Frontal cortex (tissue), 4 donors: ENCODE measurements around the gene MCTP1. TPM values are rescaled to one million over a fixed set of nuclear protein-coding genes. Genes with fewer than 3 reads are reported as not detected.

ENCODE experiments used
- DNase-seq, 2 donors: peaks; one replicate each; pipeline ENCODE4 v3.0.0; 2012; ENCODE audit warnings: low spot score in 2 of 2
- FAIRE-seq: peaks from 2 replicates; lab custom pipeline; 2012; peaks lifted over from hg19 to GRCh38; lab: Jason Lieb, UNC
- total RNA-seq: library from RNA; depleted of rRNA; stranded (reverse); fragments of >200 nt; gene quantifications from one replicate; pipeline ENCODE4 v1.2.3, GENCODE V29; 2014
- donor health status: control.
- donor health status: control.
- donor health status: control.

Gene MCTP1
- total RNA-seq, 1 donor from 2014 or later: 48.5 TPM

DNA sequence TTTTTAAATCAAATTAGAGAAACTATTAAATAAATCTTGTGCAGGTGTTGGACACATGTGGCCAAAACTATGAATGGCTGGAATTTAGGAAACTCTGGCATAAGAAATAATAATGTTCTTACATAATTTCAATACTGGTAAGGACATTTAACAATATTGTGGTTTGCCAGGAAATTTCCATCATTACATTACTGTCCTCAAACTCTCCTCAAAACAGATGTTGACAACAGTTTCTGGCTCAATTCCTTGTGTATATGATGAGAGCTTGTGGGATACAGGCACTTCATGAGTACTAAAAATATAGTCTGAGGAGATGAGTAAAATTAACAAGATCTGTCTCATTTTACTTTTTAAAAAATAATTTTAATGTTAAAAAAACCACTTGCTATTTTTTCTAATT, 27.9 kb downstream of the MCTP1 start:
- no peak for FAIRE-seq
- DNase-seq: no peak

DNA sequence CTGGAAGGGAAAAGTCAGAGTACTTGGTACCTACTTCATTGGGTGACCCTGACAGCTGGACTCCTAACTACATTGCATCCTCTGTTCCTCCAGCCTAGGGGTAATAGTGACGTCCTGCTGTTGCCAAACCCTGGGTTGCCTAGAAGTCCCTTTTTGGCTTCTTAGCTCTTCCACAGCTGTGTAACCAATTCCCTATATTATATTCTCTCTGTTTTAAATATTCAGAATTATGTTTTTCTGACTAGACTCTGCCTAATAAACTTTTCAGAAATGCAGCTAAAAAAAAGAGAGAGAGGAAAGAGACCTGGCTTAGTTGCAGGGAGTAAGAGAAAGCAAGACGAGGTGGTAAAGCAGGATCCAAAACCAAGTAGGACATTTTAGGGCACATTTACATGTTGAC, 28.4 kb downstream of the MCTP1 start:
- DNase-seq: no peak
- FAIRE-seq: no peak

DNA sequence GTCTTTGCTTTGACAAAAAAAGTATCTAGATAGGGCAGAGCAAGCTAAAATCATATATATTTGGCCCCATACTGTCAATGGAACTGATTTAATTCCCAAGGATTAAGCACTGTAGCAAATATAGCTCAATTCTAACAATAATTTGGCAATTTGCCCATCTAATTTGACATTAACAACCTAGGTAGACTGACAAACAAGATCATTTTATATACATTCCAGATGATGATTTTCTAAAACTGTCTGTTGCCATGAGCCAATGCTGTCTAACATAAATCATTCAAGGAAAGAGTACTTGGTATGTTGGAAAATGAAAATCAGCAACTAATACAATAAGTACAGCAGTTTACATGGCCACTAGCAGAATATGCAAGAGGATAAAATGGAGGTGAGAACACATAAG, 32.1 kb downstream of the MCTP1 start:
- DNase-seq (no peak), FAIRE-seq (no peak)

DNA sequence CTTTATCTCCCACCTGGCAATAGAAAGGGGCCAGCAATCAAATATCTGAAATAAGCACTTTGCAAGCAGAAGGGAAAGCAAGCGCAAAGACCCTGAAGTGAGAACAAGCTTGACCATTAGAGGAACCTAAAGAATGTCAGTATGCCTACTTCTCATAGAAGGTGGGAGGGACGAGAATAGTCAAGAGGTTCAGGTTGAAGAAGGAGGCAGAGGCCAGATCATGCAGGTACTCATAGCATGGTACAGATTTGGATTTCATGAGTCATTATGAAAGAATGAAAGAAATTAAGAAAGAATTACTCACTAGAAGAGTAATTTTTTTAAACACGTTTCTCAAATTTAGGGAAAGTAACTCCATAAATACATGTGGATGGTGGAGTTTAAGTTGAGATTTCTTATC, 33.7 kb downstream of the MCTP1 start:
- FAIRE-seq (no peak), DNase-seq (no peak)

DNA sequence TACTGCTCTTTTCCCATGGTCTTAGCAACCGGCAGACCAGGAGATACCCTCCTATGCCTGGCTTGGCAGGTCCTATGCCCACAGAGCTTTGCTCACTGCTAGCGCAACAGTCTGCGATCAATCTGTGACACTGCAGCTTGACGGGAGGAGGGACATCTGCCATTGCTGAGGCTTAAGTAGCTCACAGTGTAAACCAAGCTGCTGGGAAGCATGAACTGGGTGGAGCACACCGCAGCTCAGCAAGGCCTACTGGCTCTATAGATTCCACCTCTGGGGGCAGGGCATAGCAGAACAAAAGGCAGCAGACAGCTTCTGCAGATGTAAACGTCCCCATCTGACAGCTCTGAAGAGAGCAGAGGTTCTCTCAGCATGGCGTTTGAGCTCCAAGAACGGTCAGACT, 40.4 kb downstream of the MCTP1 start:
- FAIRE-seq: no peak
- DNase-seq: no peak

DNA sequence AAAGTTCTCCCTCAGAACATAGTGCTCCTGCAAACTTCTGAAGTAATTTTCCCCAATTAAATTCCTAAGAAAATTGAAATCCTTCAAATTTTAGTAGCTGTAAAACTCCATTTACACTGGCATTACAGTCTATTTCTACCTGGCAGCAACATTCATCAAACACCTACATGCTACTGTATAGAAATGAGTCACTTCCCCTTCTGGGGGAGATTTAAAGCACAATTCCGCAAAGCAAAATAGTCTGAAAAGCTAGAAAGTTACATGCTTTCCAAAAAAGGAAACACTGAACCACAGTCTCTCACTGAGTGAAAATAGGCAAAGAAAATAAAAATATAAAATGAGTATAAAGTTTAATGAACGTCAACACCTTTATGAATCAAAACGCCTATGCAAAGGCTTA, 43.3 kb downstream of the MCTP1 start:
- DNase-seq (no peak), FAIRE-seq (no peak)

DNA sequence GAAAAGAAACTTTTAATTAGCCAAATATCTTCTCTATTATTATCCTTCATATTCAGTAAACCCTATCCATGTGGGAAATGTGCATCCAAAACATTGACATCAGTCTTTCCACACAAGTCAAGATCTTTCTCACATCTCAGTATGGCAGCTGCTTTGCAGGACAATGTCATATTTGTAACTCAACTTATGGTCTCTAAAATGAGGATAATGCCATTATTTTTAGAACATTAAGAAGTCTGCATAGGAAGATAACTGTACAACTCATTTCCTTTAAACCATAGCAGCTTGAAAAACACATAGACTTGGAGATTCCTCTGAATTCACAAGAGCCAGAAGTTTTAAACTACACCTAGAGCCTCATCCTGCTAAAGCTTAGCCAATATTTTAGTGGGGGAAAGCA, 43.7 kb downstream of the MCTP1 start:
- DNase-seq (no peak), FAIRE-seq (no peak)

DNA sequence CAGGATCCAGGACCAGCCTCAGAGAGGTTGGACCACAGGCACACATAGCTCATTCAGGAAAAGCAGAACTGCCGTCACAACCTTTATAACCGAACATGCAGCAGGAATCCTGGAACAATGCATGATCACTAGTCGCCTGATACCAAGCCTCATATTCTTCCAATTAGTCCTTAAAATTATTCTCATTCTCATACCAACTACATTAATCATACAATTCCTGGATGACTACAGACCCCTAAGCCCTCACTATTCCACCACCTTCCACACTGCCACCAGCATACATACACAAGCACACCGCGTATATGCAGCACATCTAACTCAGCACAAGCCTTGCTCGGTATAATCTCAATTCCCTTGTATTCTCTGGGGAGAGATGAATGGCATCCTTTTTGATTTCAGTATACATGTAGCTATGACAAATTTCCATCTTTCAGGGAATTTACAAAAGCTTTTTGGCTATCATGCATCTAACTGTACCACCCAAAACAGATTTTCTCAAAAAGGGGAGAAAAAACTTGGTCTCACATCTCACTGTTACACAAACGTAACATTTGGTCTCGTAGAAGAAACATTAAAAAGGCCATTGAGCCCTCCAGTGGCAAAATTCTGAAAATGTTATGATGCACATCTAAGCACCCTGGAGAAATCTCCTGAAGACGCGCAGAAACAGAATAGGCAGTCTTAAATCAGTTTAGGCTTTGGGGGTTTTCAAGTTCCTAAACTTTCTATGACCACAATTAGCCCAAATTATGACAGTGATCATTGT, 46.2 kb downstream of the MCTP1 start:
- DNase-seq: peak in 1 of 2 donors; percentile 16
- no peak for FAIRE-seq

DNA sequence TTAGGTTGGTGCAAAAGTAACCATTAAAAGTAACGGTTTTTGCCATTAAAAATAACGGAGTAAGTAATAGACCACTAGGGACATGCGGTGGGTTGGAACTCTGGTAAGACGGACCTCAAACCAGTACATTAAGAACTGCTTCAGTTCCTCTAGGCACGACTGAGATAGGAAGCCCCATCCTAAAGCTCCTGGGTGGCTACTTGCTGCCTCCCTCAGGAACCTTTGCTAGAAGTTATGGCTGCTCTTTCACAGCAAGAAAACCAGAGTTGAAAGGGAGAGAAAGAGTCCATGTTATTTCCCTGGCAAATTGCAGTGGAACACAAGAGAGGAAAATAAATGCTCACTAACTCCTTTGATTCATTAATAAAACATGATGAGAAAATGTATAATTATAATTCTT, 47.6 kb downstream of the MCTP1 start:
- no peak for FAIRE-seq

DNA sequence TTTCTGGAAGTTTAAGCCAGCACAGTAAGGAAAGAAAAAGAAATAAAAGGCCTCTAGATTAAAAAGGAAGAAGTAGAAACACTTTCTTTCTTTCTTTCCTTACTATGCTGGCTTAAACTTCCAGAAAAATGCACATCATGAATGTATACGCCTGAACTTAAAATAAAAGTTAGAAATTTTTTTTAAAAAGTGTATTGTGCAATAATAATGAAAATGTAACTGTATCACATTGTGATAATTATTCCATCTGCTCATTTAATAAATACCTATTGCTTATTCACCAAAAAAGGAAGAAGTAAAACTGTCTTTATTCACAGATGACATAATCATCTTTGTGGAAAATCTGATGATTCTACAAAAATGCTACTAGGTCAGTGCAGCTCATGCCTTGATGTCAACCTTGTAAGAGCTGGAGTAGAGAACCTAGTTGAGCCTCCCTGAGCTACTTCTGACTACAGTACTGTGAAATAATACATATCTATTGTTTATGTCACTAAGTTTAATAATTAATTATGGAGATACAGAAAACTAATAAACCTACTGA, 49.4 kb downstream of the MCTP1 start:
- DNase-seq: no peak
- FAIRE-seq: no peak

More for the DNA sequence above, 47.6 kb downstream of the MCTP1 start:
- no peak for DNase-seq

DNA sequence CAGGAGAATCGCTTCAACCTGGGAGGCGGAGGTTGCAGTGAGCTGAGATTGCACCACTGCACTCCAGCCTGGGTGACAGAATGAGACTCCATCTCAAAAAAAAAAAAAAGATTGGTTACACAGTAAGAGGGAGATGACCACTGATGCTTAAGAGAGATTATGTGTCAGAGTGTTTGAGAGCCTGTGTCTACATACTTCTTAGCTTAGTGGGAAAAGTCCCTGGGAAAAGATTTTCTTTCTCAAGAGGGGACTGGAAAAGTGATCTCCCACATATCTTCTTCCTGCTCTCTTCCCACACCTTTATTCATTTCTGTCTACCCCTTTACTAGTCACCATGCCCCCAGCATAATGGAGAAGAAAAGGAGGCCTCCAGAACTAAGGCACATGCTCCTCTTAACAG, 55.2 kb downstream of the MCTP1 start:
- no peak for DNase-seq
- no peak for FAIRE-seq

DNA sequence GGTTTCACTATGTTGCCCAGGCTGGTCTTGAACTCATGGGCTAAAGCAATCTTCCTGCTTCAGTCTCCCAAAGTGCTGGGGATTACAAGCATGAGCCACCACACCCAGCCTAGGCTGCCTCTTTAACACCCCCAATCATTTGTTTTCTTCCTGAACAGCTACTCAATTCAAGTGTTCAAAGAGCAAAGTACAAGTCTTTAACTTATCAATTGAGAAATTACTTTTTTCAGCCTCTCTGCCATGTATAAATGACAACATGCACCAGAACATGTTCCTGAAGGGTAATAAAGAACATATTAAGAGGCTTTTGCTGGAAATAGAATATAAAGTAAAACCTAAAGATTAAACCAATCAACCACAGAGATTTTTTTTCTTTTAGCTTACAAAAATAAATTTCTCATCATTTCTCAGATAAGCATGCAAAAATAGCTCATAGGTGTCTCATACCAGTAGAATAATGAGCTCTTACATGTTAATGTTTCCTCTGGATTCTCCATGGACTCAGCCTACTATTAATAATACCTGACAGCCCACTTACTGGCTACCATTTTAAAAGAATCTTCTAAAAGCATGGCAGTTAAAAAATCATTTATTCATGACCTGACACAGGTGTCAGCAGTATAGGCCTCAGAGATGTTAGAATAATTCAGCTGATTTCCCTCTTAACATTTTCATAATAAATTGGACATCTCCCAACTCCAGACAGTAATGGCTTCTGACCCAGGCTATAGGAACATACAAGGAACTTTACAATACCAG, 60.0 kb downstream of the MCTP1 start:
- no peak for DNase-seq
- FAIRE-seq: no peak

DNA sequence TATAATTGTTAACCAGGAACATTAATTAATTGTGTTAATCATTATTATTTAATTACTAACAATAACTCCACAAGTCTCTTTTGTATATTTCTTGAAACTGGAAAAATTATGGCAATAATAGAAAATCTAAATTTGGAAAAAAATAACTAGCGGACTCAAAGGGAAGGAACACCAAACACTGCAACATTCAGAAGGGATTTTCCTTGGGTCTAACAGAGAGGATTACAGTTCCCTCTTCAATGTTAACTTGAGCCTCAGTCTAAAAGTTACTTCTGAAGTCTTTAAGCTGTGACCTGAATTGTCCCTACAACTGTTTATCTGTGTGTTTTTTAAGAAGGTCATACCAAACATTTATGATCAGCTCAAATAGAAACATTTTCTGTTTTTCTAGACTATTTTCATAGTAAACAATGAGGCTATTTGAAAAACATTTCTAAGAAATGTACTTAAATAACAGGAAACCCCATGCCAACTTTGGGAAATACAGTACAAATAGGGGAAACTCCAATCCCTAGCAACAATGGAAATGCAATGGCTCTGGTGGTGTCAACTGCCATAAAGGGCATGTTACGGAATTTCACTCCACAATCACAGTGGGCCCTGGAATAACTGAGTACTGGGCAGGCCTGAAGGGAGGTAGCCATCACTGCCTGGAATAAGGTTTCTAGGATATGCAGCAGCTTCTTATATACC, 61.2 kb downstream of the MCTP1 start:
- DNase-seq: no peak
- no peak for FAIRE-seq

DNA sequence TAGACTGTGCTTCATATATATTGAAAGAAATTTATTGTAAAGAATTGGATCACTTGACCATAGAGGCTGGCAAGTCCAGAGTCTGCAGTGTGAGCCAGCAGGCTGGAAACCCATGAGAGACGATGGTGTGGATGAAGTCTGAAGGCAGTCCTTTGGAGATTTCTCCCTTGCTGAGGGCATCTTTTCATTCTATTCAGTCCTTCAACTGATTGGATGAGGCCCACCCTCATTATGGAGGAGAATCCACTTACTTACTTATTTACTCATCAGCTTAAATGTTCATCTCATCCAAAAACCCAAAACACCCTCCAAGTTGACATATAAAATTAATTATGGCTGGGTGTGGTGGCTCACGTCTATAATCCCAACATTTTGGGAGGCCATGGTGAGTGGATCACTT, 62.1 kb downstream of the MCTP1 start:
- DNase-seq: no peak
- FAIRE-seq: no peak

DNA sequence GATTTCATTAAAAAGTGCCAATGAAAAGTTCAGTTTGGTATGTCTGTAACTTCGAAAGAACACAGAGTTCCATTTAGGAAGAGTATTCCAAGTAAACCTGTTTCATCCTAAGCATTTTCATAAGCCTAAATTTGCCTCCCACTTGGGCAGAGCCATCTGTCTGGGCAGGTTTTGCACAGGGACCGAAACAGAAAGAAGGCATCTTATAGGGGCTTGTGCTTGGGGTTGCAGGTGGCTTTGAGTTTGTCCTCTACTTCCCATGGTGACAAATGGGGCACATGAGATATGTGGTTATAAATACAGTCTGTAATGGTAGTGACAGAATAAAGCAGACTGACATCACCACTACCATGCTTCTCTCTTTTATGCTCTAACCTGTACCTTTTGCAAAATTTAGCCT, 63.7 kb downstream of the MCTP1 start:
- DNase-seq: no peak

DNA sequence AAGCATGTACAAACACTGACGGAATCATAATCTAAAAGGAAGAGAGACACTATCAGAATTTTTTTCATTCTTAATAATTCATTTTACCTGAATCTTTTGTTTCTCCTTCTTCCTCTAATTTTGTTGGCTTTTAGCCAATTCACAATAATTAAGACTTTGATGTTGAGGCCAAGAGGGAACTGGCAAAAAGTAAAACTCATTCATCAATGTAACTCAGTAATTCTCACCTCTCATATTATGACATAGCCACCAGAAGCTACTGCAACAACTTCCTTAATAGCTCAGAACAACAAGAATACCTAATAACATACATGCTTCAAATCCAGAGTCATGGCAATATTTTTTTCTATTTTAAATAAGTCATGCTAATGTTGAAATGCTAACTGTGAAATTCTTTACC, 64.5 kb downstream of the MCTP1 start:
- DNase-seq (no peak), FAIRE-seq (no peak)

More for the DNA sequence above, 63.7 kb downstream of the MCTP1 start:
- FAIRE-seq: no peak

DNA sequence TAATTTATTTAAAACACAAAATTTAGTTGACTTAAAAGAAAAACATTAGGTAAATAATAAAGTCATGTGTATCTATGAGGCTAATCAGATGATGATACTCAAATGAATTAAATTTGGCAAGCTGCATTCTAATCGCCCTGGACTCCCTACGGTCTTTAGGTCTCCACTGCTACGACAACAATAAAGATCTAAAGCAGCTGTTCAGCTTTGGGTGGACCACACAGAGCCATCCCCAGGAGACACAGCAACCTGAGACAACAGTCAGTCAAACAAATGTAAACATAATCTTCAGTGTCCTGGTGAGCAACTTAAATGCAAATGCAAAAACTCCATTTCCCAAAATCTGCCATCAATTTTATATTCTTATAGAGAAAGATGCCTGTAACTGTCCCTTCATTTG, 65.5 kb downstream of the MCTP1 start:
- DNase-seq: no peak

DNA sequence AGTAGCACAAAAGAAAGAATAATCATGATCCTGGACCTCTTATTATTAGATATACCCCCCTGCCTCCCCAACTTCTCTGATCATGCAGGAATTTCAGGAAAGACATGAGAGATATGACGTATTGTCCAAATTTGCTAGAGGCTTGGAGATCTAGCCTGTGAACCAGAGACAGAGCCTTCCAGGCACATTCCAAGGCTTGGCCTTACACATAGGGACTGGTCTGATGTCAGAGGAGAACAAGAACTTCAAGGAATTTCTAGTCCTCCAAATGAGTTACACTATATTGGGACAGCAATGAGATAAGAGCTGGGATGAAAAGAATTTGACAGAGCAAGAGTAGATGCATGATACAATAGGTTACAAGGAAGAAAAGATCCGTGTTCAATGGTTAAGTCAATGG, 67.0 kb downstream of the MCTP1 start:
- DNase-seq: no peak
- FAIRE-seq: no peak

More for the DNA sequence above, 65.5 kb downstream of the MCTP1 start:
- FAIRE-seq: no peak

DNA sequence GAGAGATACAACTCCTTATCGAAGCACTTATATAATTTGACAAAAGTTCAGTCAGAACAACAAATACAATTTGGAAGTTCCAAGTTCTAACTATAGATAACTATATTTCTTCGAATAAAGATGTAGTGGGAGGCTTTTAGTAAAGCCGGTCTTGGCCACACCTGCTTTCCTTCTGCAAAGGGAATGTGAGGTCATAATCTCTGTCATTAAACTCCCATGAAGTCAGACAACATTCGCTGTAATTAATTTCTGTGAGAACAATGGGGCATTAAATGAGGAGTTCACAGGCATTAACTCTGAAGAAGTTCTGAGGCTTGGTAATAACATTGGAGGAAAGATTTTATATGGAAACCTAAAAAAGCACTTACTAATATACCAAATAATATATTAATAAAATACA, 67.5 kb downstream of the MCTP1 start:
- no peak for FAIRE-seq

DNA sequence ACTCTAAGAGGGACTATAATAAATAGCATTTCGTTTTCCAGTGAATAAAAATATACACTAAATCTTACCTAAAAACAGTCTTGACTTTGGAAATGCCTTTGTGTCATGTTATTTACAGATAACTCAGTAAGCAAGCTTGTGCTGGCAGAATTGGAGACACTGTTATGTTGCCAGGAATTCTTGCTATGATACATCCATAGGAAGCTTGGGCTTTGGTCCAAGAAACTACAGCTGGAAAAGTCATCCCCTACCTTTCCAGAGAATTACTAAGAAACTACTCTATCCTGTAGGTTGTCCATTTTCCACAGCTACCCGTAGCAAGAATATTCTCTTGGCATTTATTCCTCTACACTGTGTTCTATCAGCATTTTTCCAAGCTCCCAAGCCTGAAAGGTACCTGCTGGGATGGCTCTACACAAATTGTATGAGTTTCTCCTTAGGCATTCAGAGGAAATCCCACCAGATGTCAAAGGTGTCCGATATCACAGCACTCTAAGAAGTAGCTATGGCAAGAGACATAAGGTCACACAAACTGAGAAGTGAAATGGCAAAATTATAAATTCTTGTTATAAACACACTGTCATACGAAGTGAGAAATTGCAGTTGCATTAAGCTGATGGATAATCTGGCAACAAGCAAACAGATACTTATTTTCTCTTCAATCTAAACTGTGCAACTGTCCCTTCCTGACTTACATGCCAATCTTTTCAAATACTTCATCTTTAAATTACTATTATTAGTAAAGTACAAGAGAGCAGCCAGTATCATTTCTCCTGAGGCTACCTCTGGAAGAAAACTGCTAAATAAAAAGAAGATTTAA, 68.5 kb downstream of the MCTP1 start:
- DNase-seq (no peak), FAIRE-seq (no peak)

More for the DNA sequence above, 67.5 kb downstream of the MCTP1 start:
- no peak for DNase-seq
